HG03045 (cell line): ENCODE measurements around the gene CRISPLD2.

Experiments
- ATAC-seq: cut with Tn5 transposase; IDR thresholded peaks from one replicate; pipeline ENCODE4 v1.9.1; 2021; ENCODE audit warnings: mild to moderate bottlenecking, moderate library complexity; ENCODE audit not compliant: unreplicated experiment

The CRISPLD2 gene

DNA sequence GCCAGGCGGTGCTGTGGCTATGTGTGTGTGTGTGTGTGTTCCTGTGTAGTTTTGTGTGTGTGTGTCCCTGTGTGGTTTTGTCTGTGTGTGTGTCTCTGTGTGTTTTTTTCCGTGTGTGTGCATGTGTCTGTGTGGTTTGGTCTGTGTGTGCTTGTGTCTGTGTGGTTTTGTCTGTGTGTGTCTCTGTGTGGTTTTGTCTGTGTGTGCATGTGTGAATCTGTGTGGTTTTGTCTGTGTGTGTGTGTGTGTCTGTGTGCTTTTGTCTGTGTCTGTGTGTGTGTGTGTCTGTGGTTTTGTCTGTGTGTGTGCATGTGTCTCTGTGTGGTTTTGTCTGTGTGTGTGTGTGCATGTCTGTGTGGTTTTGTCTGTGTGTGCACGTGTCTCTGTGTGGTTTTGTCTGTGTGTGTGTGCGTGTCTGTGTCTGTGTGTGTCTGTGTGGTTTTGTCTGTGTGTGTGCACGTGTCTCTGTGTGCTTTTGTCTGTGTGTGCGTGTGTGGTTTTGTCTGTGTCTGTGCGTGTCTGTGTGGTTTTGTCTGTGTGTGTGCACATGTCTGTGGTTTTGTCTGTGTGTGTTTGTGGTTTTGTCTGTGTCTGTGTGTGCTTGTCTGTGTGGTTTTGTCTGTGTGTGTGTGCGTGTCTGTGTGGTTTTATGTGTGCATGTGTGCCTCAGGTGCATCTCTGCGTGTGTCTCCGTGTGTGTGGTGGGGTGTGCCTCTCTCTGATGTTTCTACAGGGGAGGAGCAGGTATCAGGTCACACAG, 129.2 kb downstream of the CRISPLD2 start:
- ATAC-seq: no peak

DNA sequence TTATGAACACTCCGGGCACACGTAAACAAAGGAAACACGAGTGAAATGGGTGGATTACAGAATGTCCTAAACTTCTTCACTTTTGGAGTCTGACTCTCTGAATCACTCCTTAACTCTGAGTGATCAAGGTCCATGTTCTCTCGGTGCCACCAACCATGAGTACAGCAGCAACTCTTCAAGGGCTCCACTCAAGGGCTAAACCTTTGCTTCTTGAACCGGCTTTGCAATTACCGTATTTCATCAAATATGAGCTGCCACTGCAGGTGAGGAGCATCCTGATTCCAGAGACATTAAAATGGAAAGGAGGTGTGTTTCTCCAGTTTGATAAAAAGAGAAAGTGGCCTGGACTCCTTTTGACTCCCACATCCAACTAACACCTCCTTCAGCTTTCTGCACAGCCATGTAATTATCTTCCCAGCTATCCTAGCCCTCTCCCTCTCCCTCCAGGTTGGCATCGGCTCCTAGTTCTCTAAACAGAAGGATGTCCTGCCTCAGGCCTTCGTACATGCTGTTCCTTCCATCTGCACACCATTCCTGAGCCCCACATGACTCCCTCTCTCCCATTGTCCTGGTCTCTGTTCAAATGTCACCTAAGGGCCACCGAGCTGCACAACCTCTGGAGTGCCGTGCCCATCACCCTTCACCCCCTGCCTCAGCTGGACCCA, 130.1 kb downstream of the CRISPLD2 start:
- no peak for ATAC-seq

DNA sequence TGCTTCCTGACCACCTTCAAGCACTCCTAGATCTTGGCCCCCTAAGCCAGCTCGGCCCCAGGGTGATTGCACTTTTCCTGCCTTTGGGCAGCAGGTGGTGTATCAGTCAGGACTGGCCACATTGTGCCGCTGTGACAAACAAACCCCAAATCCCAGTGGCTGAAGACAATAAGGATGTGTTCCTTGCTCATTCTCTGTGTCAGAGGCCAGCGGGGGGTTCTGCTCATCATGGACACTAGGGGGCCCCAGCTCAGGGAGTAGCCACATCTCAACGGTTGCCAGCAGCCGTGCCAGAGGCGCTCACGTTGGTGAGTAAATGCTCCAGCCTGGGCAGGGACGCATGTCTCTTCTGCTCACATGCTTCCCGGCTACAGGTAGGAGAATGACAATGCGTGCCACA, 131.1 kb downstream of the CRISPLD2 start:
- ATAC-seq: no peak

DNA sequence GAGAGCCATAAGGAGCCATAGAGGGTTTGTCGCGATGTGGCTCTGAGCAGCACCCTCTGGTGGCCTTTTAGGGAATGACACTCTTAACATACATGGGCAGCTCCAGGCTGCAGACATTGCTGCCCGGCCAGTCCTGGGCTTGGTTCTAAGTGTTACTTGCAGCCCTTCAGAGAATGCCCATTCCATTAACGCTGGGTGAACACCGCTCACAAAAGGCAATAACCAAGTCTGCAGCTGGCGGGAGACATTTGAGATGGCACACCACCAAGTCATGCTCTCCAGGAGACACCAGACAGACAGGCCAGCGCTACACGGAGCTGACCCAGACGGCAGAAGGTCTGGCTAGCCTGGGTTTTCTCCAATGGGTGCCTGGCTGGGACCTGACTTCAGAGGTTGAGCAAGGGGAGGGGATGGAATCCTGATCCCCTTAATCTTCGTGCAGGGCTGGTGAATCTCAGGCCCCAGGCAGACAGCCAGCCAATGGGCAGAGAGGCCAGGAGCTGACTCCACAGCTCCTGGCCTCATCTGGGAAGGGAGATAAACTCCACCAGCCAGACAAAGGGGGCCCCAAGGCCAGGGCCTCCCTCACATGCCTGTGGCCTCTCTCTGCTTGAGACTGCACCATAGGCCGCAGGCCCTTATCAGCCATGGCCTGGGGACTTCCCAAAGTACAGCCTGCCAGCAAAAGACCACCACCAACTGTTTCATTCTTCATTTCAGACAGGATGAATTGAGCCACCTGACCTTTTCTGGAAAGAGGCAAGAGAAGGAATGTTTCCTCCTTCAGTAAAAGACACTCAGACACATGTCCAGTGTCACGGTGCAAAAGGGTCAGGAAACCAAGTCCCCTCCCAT, 132.8 kb downstream of the CRISPLD2 start:
- ATAC-seq: no peak

DNA sequence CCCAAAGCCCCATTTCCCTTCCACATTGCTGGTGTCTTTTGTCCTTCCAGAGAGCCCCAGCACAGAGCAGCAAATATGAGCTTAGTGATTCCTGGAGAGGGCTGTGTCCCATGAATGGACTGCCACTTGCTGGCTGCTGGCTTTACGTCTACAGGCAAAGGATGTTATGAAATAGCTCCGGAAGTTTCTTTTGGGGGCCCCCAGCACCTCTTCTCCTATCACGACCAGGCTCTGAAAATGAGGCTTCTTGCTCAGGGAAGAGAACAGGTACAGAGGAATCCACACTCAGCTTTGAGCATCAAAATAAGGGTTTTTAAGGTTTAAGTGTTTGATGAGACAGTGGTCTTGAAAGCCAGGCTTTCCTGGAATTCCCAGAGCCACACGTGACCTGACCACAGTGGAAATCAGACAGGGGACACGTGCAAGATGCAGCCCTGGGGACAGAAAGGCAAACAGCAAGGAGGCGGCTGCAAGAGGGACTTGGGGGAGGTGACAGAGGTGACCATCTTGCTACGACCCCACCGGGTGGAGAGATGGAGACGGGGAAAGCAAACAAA, 133.5 kb downstream of the CRISPLD2 start:
- ATAC-seq: no peak

DNA sequence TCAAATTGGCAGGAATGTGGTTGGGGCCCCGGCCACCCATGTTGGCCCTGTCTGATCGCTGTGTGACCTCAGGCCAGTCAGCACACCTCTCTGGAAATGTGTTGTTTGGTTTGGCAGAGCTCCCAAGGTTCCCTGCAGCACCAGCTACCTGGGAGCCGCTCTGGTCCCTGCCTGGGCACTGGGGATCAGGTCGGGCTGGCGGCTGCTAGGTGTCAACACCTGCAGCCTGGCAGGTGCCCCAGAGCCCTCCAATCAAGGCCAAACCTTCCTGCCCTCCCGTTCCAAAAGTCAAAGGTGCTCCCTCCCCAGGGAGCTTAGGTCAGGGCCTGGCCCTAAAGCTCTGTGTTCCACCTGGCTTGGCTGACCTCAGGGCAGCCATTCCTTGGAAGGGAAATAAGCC, 135.6 kb downstream of the CRISPLD2 start:
- ATAC-seq: no peak

DNA sequence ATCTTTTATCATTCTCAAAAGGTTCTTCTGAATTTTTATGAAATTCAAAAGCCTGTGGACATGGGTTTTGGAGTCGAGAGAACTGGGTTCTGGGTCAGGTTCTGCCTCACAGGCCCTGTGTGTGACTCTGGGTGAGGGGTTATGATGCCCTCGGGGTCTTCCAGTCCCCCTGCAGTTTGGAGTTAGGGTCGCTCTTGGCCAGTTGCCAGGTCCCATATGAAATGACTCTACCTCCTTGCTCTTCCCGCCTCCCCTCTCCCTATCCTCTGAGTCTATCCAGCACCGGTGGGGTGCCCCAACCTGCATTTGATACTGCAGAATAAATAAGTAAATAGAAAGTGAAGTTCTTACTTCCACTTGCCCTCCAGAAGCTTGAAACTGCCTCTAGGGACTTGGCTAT, 137.4 kb downstream of the CRISPLD2 start:
- ATAC-seq: no peak

GRCh38 chr16:84957792-84958191, 138.0 kb downstream of the CRISPLD2 start:
- no peak for ATAC-seq
